Brain microvascular endothelial cell (primary cell): Measurements from ENCODE around the gene TMPRSS3.
A peak's percentile ranks its signal among the peaks of the same experiment; 100 is the strongest.

Source experiments
- DNase-seq: peaks from one replicate; pipeline ENCODE4 v3.0.0-alpha.2; 2020
- H3K27ac ChIP-seq: fragments of 250-450 bp; sonication (Bioruptor Pico); 2 replicates; pipeline ENCODE4 v1.5.1; 2020; ENCODE audit warnings: mild to moderate bottlenecking, moderate library complexity
- H3K27me3 ChIP-seq: fragments of 250-450 bp; sonication (Bioruptor Pico); replicated peaks from 2 replicates; pipeline ENCODE4 v1.5.1; 2020; ENCODE audit warnings: mild to moderate bottlenecking
- H3K36me3 ChIP-seq: fragments of 250-450 bp; sonication (Bioruptor Pico); replicated peaks from 2 replicates; pipeline ENCODE4 v1.5.1; 2020; ENCODE audit warnings: mild to moderate bottlenecking
- H3K4me3 ChIP-seq: 2 replicates; pipeline ENCODE4 v1.5.1; 2011; ENCODE audit warnings: low read depth, mild to moderate bottlenecking, control low read depth, low read length, moderate library complexity
- CTCF ChIP-seq: IDR thresholded peaks from 2 replicates; pipeline ENCODE4 v1.5.1; 2011; ENCODE audit warnings: low read depth, mild to moderate bottlenecking, moderate library complexity, low read length, control low read depth, inconsistent platforms; ENCODE audit errors: missing control alignments
- in situ Hi-C: cut with HindIII; loops from 2 replicates; pipeline ENCODE4 v1.10.0; 2017; ENCODE audit warnings: low sequenced_read_pairs, low pct_ligation_motif_present

Gene TMPRSS3

GRCh38 chr21:42414928-42415769 is 19.3 kb upstream of the TMPRSS3 start:
- TF ChIP-seq CTCF = no peak
- in situ Hi-C loops = no loop called here
- Histone ChIP-seq H3K27ac (no peak overlapping the region), H3K27me3 (peaks cover 6% of the 10 kb centered on the region), H3K36me3 (no peaks in the 10 kb centered on the region), H3K4me3 (no peak overlapping the region)
- peak; percentile 95 for DNase-seq

GRCh38 chr21:42414553-42414927 is 18.7 kb upstream of the TMPRSS3 start:
- Histone ChIP-seq H3K4me3 (no peak overlapping the region), H3K36me3 (no peaks in the 10 kb centered on the region), H3K27me3 (peaks cover 6% of the 10 kb centered on the region), H3K27ac (no peak overlapping the region)
- in situ Hi-C loops = no loop called here
- TF ChIP-seq CTCF = no peak
- DNase-seq = no peak

- DNase-seq = no peak
- in situ Hi-C loops = no loop called here
- Histone ChIP-seq H3K4me3 (no peak overlapping the region), H3K27me3 (peaks cover 6% of the 10 kb centered on the region), H3K27ac (no peak overlapping the region), H3K36me3 (no peaks in the 10 kb centered on the region)
- no peak for TF ChIP-seq CTCF
Observed at GRCh38 chr21:42414066-42414465, 18.2 kb upstream of the TMPRSS3 start.

- no peak for DNase-seq
- Histone ChIP-seq H3K27me3 (peaks cover 6% of the 10 kb centered on the region), H3K27ac (no peak overlapping the region), H3K4me3 (no peak overlapping the region), H3K36me3 (no peaks in the 10 kb centered on the region)
- no peak for TF ChIP-seq CTCF
- in situ Hi-C loops = no loop called here
Observed at GRCh38 chr21:42413500-42413899, 17.6 kb upstream of the TMPRSS3 start.

GRCh38 chr21:42413093-42413492 is 17.2 kb upstream of the TMPRSS3 start:
- Histone ChIP-seq H3K27ac (no peak overlapping the region), H3K4me3 (no peak overlapping the region), H3K27me3 (peaks cover 6% of the 10 kb centered on the region), H3K36me3 (no peaks in the 10 kb centered on the region)
- in situ Hi-C loops = no loop called here
- no peak for DNase-seq
- TF ChIP-seq CTCF = no peak

GRCh38 chr21:42412636-42412933 is 16.7 kb upstream of the TMPRSS3 start:
- no peaks in the 10 kb centered on the region for H3K36me3 ChIP-seq
- no peak for DNase-seq
- no peak overlapping the region for H3K27ac ChIP-seq
- H3K4me3 ChIP-seq = no peak overlapping the region
- in situ Hi-C loops = no loop called here
- H3K27me3 ChIP-seq = peaks cover 6% of the 10 kb centered on the region
- no peak for TF ChIP-seq CTCF
